ENCODE results near the gene PRKCE. TPM values are rescaled to one million over a fixed set of nuclear protein-coding genes. Genes with fewer than 3 reads are reported as not detected.

Gene PRKCE
- total RNA-seq, 1 donor from 2014 or later: 19.4 TPM

DNA sequence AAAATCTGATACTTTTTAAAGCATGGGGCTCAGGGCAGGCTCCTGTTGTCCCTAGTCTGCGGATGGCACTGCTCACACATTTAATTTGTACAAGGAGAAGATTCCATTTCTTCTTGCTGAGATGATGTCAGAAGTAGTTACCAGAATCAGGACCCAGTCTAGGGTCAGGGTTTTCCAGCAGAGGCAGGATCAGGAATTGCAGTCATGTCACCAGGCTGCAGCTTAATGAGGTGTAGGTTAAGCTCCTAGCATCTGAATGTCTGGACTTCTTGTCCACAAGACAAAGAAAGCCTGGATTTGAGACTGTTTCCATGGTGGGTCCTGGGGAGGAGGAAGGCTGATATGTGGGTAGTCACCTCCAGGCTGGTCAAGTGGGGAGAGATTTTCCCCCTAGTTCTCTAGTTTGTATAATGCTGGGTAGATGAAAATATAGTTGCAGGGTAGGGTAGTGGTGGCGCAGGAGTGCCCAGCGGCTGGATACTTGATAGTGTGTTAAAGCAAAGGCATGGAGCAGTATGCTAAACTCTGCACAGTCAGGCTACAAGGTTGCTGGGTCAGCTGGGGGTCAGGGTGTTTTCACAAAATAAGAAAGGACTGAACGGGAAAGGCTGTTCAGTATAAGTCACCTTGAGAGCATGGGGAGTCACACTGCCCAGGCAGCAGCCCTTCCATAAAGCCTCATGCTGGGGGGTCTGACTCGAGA is 148.4 kb downstream of the PRKCE start:
- intact Hi-C loops (cut with micrococcal nuclease): no loop called here

DNA sequence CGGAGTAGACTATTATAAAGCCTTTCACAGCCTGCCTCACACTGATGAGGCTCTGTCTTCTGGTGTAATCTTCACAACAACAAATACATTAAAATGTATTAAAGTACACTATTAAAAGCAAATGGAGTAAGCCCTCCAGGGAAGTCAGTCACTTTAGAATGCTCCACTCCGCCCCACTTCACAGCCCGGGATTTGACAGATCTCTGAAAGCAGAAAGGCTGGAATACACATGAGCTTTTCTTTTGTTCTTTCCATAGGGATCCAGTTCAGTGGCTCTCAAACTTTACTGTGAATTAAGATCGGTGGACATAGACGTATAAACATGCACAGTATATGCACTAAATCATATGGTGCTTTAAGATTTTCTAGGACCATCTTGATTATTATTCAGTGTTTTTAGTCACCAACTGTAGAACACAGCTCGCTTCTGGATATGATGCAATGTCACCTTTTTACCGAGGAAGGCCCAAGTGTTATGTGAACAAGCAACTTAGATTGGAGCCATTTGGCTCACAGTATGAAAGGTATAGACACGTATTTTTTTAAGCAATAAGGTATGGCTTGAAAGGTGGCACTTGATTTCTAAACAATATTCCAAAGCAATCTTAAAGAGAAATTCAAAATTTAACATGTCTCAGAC is 151.1 kb downstream of the PRKCE start:
- intact Hi-C loops (cut with micrococcal nuclease): no loop called here

DNA sequence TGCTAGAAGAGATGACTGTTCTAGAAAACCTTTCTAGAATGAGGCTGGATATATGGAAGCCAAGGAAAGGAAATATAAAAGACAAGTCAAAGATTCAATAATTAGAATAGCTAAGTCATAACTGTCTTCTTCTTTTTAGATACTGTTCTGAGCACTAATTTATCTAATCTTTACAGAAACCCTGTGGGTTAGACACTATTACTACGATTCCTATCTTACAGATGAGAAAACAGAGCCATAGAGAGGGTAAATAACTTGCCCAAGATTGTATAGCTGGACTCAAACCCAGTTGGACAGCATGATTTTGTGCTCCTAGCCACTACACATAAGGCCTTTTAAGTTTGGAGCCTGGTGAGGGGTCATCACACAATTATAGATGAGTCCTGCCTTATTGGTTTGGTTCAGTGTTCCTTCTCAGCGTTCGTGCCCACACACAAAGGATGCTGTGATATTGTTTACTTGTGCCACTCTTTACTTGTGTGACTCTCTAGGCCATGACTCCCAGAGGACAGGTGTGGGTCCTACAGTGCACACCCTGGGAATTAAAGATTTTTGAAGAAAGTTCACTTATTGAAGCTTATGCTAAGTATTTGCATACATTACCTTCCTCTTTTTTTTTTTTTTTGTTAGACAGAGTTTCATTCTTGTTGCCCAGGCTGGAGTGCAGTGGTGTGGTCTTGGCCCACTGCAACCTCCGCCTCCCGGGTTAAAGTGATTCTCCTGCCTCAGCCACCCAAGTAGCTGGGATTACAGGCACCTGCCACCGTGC is 153.7 kb downstream of the PRKCE start:
- intact Hi-C loops (cut with micrococcal nuclease): no loop called here

DNA sequence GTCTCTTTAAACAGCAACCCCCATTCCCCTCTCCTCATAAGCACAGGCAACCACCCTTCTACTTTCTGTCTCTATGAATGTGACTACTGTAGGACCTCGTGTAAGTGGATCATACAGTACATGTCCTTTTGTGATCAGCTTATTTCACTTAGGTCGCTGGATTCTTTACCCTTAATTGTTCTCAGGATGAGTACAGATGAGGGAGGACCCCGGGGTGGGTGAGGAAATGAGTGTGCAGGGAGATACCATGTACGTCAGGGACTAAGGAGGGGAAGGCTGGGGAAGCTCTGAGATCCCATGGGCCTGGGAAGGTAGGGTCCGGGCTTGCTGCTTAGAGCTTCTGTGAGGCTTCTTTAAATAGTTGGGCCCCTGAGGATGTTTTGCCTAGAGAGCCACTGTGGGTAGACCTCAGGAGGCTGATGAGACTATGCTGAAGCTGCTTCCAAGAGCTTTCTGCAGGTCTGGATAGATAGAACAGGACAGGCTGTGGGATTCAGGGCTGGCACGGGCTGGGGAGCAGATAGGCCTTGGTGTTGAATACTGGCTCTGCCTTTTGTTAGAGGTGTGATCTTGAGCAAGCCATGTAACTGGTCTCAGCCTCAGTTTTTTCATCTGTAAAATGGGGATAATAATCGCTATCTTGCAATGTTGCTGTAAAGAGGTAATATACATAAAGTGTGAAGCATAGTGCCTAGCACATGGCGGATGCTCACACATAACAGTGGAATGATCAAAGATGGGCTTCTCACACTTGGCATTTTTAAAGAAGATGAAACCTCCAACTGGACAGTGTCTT is 155.3 kb downstream of the PRKCE start:
- intact Hi-C loops (cut with micrococcal nuclease): no loop called here

DNA sequence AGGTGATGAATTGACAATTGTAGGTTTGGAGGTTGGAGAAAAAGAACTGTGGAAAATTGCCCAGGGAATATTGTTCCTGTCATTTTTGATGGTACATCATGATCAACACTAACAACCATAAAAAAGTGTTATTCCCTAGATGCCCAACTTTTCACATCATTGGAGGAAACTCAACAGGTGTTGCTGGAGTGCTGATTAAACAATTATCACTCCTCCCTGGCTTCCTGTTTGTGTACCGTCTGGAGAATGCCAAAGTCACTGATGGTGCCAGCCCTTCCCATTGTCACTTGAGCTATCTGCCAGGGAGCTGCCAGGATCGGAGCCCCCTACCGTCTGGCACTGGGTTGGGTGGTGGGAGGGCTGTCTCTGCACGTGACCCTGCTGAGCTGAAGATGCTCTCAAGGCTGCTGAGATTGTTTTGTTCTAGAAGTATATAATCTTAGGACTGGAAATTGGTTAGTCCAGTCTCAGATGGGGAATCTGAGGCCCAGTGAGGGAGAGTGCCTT is 156.9 kb downstream of the PRKCE start:
- intact Hi-C loops (cut with micrococcal nuclease): no loop called here

DNA sequence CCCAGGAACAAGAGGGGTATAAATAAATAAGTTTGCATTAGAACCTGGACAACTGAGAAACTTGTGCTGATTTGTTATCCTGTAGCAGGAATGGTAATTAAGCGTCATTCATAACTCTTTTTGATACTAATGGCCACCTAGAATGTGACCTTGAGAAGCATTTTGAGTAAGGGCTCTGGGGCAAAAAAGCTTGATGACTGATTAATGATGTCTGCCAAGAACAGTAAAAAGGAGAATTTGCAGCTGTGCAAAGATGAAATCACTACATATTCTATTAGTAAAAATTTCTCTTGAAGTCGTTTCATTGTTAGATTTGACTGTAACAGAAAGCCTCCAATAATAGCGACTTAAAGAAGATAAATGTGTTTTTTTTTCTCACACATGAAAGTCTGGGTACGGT is 157.7 kb downstream of the PRKCE start:
- intact Hi-C loops (cut with micrococcal nuclease): no loop called here

DNA sequence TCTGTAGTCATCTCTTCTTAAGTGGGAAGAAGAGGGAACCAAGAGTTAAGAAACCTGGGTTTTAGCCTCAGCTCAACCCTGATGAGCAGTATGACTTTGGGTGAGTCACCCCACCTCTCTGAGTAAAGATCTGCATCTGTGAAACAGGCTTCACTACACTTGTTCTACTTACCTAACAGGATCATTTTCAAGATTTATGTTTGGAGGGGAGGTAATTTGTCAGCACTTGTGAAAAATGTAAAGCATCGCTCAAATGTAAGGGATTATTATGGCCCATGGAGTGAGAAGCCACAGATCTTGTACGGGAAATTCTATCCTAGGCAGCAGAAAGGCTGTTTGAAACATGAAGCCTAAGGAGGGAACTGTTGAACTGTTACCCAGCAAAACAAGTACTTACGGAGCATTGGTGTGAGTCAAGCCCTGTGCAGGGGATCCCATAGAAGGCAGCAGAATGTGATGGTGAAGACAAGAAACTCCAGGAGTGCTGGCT is 160.6 kb downstream of the PRKCE start:
- intact Hi-C loops (cut with micrococcal nuclease): no loop called here

DNA sequence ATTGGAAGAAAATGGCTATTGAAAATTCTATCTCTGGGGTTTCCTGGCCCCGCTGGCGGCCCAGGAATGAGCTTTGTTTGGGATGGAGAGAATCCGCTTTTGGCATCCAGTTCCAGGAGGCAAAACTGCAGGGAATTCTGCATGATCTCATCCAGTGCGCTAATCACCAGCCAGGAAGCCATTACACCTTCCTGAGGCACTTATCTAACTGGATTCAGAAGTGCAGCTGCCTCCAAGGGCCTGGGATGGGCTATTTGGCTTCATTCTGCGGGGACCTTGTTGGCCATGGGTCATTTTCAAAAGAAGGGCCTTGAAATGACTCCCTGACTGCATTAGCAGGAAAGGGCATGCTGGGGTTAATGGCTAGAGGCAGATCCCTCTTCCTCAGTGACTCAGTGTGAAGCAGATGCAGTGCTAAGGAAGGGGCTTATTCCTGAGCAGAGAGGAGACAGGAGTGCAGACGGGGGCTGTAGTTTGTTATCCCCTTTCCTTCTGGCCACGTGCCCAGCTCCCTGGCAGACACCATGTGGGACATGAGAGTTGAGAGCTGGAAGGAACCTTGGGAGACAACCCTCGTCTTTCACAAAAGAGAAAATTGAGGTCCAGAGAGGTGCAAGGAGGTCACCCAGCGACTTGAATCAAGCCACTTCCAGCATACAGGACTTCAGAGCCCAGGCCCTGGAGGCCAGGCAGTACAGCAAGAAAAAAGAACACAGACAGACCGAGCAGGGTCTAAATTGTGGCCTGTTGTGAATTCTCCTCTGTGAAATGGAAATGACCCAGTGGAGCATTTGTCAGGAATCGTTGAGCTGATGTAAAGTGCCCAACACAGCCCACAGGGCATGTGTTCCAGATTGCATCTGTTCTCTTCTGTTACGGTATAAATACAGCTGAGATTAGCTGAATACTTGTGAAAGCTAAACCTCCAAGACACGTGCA is 161.8 kb downstream of the PRKCE start:
- intact Hi-C loops (cut with micrococcal nuclease): no loop called here

DNA sequence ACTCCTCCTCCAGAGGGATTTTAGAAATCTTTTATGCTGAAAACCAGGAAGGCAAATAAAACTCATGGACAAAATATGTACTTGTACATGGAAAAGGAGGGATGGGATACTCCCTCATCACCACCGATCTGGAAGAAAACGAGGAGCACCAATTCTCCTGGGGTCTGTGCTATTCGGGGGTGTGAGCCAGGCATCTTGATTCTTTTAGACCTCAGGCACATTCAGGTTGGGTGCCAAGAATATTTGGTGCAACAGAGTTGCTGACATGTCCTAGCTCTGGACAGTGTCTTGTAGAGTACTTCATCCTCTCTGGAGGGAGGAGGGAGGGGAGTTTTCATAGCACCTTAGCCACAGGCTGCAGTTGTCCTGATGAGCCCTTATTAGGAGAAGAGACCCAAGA is 163.0 kb downstream of the PRKCE start:
- intact Hi-C loops (cut with micrococcal nuclease): no loop called here

DNA sequence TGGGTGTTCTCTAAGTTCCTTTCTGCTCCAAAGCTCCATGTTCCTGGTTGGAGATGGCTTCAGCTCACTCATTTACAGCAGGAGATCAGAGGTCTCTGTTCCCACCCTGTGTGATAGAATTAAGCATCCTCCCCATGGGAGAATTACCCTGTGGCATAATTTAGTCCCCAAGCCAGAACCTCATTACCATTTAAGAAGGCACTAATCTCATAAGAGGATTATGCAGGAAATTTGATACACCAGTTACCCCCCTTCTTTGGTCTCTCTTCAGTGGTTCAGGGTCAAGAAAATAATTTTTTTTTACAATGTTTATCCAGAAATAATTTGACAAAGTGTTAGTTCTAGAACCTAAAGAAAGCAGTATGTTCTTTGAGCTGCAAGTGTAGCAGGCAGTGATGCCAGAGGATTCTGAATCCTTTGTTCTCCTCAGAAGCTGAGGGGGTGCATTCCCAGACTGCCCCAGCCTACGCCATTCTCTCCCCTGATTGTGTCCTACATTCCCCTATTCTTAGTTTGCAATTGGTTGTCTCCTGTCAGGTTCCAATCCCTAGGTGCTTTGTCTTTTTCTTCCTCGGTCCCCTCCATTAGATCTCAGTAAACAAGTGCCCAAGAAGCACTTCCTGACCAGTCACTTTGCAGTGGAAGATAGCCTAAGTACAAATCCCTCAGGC is 163.6 kb downstream of the PRKCE start:
- intact Hi-C loops (cut with micrococcal nuclease): no loop called here

DNA sequence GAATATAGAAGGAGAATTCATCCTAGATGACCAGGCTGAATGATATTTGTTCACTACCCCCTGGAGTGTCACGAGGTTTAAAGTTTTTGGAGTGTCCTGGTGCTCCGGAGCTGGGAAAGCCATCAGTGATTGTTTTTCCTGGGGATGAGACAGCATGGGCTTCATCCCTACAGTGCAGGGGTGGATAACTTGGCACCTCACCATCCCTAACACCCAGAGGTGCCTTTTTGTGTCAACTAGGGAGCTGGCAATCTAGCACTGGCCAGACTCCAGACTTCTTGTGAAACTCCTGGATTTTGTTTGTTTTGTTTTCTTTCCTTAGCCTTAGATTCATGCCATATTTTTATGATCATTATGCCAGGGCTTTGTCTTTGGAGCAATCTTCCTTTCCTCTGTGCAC is 164.8 kb downstream of the PRKCE start:
- intact Hi-C loops (cut with micrococcal nuclease): no loop called here

DNA sequence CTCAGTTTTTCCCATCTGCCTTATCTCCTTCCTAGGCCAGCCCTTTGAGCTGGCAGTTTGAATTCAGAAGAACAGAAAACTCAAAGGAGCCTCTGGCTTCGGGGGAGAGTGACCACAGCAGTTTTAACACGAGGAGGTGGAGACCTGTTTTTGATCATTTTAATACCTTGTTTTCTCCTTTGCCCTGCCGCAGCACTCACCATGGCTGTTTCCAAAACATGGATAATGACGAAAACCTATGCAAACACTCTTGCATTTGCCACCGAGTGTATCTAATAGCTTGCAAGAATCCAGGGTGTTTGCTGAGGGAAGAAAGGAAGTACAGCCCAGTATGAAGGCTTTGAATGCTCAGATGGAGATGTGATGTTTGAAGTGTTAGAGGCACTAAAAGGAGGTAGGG is 167.1 kb downstream of the PRKCE start:
- intact Hi-C loops (cut with micrococcal nuclease): no loop called here

DNA sequence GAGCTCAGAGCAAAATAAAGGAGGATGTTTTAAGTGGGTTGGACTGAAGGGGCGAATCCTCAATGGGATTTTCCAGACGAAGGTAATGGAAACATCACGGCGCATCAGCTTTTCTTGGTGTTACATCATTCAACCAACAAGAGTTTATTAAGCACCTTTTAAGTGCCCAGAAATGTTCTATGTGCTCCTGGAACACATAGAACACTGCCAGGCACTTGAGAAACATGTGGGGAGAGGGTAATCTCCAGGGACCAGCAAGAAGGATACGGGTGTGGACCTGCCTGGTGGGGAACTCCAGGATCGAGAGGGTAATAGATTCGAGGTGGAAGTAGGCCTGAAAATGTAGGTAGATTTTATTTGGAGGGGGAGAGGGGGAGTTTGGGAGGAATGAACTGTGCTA is 168.6 kb downstream of the PRKCE start:
- intact Hi-C loops (cut with micrococcal nuclease): no loop called here

DNA sequence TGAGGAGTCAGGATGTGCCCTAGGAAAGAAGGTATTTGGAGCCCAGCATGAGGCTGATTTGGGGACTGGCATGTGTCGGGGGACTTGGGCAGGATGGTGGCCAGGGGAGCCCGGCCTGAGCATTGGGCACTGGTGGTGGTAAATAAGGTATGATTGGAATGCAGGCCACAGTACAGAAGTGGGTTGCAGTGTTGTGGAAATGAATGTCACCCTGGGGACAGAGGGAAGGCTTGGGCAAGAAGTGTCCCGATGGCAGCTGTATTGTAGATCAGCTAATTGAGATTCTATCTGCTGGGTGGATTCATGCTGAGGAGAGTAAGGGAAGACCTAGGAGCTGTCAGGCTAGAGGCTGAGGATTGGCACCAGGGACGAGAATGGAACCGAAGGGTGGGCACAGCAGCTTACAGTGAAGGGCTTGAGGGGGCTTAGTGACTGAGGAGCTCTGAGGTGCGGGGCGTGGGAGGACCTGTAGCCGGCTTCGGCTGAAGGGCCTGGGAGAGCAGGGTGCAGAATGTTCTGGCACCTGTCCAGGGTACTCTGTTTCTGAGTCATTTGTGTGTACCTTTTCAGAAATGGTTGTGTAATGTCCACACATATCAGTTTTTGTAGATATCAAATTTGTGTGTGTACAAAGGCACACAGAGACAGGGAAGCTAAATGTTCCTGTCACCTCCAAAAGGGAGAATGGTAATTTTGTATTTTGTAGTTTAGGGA is 170.2 kb downstream of the PRKCE start:
- intact Hi-C loops (cut with micrococcal nuclease): no loop called here

DNA sequence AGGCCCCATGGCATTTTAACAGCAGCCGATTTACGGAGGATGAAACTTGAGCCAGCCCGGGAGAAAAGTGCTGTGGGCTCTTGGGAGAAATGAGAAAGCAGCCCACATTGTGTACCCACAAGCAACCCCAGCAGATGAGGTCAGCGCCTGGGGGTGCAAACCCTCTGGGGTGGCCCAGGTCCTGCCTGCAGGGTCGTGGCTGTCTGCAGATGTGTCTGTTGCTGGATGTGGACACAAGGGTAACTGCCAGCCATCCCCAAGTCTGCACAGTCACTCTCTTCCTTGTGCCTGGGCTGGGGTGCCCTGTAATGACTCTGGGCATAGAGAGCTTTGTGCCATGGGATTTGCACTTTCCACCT is 170.8 kb downstream of the PRKCE start:
- intact Hi-C loops (cut with micrococcal nuclease): no loop called here

DNA sequence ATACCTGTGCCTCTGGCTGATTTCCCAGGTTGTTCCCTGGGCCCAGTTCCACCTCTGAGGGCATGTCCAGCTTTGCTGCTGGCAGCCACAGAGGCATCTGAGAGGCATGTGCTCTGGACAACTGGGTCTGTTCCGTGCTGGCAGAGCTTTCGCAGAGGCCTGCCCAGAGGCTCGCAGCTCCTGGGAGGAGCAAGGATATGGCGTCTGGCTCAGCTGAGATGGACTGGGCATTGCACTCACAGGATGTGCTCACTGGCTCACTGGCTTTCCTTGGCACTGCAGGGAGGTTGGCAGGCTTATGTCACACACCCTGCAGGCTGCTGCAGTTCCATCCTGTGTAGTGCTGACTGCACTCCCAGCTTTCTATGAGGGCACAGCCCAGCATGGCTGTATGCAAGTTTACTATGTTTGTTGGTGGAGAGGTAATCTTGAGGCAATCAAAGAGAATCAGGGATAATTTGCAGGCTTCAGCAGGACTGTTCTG is 172.3 kb downstream of the PRKCE start:
- intact Hi-C loops (cut with micrococcal nuclease): no loop called here

DNA sequence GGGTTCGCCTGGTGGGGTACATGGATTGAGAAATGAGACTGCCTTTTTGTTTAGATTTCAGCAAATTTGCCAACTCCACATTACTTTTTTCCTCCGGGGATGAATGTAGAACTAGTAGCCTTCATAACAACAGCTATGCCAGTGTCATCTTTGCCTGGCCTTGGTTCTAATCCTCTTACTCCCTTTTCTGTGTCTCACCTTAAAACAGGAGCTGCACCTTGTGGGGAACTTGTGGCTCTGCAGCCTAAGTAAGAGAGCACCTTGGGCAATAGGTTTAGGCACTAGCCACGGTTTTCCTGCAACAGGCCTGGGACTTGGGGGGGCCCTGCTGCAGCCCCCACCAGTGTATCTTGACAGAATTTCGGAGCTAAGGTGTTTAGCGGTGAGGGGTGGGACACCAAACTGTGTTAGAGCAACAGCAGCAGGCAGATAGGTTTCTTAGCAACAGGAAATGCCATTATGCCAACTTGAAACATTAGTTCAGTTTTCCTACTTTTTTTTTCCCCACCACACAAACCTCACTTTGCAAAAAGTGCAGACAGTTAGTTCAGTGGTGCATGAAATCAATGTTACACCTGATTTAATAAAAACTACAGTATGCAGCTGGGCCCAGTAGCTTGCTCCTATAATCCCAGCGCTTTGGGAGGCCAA is 173.7 kb downstream of the PRKCE start:
- intact Hi-C loops (cut with micrococcal nuclease): no loop called here

DNA sequence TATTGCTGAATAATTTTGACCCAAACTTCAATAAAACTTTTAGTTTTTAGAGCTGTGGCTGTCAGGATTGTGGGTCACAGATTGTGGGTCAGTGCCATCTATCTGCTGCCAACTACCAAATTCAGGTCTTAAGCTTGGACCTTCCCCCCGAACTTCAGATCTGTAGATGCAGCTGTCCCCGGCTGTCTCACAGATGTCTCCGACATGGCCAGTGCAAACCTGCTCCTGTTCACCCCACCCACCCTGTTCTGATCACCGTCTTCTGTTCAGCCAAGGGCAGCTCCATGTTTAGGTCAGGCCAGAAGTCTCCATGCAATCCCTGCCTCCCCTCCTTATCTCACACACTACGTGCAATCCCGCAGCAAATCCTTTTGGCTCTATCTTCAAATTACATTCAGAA is 175.0 kb downstream of the PRKCE start:
- intact Hi-C loops (cut with micrococcal nuclease): no loop called here

Data from T-helper 2 cell treated with Interferon-gamma antibody and Interleukin-4, amounts not matched to agents 100 ng/mL and 5 ng/mL, for 36 hours (primary cell).